ENCODE measurements around the gene SSR4.

Gene SSR4

DNA sequence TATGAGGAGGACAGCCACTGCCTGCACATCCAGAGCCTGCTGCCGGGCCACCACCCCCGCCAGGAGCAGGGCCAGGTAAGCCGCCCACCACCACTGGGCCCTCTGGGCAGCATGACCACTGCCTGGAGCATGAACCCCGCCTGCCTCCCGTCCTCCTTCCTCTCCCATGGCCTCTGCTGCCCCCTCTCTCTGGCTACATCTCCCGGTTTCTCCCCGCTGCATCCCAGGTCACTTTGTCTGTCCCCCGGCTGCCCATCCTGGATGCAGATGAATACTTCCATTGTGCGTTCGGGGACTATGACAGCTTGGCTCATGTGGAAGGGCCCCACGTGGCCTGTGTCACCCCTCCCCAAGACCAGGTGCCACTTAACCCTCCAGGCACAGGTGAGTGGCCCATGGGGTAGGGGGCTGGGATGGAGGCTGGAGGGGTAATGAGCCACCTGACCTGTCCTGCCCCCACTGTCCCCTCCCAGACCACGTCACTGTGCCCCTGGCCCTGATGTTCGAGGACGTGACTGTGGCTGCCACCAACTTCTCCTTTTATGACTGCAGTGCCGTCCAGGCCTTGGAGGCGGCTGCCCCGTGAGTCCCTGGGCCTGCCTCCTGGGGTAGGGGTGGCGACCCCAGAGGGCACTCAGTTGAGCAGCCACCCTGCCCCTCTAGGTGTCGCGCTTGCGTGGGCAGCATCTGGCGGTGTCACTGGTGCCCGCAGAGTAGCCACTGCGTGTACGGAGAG lies 24.4 kb upstream of the SSR4 start:
- DNase-seq = no peak

DNA sequence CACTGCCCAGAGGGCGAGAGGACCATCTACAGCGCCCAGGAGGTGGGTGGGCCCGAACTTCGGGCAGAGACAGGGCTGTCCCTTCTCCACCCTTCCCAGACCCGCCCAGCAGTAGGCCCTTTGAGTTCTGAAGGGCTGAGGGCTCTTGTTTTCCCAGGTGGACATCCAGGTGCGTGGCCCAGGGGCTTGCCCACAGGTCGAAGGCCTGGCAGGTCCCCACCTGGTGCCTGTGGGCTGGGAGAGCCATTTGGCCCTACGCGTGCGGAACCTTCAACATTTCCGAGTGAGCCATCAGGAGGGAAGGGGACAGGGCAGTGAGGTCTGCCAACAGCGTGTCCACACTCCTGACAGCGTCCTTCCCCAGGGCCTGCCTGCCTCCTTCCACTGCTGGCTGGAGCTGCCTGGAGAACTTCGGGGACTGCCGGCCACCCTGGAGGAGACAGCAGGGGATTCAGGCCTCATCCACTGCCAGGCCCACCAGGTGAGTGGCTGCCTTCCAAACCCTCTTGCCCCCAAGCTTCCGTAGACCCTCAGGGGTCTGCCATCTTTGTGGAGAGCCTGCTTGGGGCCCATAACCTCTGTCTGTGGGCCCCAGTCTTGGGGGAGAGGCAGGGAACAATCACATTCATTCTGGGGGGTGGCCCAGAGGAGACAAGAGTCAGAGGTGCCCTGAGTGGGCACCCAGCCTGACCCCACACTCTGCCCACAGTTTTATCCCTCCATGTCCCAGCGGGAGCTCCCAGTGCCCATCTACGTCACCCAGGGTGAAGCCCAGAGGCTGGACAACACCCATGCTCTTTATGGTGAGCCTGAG lies 23.7 kb upstream of the SSR4 start:
- no peak for DNase-seq

DNA sequence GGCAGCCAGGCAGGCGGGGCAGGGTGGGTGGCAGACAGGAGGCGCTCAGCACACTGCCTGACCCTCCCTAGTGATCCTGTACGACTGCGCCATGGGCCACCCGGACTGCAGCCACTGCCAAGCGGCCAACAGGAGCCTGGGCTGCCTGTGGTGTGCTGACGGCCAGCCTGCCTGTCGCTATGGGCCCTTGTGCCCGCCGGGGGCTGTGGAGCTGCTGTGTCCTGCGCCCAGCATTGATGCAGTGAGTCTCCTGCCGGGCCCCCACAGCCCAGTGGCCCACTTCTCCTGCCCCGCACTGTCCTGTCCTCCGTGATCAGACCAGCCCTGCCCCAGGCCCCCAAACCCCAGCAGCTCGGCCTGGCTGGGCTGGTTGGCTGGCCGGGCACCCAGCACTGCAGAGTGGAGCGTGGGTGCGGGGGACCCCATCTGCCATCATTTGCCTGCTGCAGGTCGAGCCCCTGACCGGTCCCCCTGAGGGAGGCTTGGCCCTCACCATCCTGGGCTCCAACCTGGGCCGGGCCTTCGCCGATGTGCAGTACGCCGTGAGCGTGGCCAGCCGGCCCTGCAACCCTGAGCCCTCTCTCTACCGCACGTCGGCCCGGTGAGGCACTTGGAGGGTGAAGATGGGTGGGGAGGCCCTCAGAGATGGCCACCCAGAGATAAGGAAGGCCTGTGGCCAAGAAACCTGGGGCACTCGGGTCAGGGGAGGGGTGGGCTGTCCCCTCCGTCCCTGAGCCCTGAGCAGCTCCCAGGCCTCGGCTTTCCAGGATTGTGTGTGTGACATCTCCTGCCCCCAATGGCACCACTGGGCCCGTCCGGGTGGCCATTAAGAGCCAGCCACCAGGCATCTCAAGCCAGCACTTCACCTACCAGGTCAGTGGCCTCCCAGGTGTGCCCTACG lies 22.8 kb upstream of the SSR4 start:
- no peak for DNase-seq

DNA sequence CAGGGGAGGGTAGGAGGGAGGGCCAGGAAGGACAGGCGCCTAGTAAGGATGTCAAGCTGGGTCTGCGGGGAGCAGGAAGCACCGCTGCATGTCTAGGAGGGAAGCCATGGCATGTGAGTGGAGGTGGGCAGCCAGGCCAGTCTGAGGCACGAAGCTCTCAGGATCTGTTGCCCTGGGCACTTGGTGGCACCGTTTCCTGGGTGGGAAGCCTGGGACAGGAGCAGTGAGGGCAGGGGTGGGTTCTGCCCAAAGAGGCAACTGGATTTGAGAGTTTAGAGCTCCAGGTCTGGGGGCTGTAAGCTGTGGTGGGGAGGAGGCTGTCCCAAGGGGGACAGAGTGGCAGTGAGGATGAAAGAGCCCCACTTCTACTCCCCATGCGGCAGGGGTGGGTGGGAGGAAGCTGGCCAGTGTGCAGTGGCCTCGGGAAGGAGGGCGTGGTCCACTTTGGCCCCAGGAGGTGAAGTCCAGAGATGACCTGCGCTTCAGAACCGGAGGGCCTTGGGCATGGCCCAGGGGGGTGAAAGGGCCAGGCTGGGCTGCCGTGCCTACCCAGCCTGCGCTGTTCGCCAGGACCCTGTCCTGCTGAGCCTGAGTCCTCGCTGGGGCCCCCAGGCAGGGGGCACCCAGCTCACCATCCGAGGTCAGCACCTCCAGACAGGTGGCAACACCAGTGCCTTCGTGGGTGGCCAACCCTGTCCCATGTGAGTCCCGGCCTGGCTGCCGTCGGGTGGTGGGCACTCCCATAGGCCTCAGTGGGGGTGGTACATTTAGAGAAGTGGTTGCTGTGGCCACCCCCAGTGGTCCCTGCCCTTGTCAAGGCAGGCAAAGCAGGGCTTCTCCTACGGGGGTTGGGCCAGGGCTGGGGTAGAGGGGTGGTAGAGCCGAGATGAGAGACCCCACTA lies 21.9 kb upstream of the SSR4 start:
- no peak for DNase-seq

DNA sequence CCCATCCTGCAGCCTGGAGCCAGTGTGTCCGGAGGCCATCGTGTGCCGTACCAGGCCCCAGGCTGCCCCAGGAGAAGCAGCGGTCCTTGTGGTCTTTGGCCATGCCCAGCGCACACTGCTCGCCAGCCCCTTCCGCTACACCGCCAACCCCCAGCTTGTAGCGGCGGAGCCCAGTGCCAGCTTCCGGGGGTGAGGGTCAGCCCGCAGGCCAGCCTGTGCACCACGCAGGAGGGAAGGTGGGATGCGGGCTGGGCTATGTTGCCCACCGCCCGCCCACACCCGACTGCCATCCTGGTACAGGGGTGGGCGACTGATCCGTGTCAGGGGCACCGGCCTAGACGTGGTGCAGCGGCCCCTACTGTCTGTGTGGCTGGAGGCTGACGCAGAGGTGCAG lies 21.3 kb upstream of the SSR4 start:
- DNase-seq = no peak

DNA sequence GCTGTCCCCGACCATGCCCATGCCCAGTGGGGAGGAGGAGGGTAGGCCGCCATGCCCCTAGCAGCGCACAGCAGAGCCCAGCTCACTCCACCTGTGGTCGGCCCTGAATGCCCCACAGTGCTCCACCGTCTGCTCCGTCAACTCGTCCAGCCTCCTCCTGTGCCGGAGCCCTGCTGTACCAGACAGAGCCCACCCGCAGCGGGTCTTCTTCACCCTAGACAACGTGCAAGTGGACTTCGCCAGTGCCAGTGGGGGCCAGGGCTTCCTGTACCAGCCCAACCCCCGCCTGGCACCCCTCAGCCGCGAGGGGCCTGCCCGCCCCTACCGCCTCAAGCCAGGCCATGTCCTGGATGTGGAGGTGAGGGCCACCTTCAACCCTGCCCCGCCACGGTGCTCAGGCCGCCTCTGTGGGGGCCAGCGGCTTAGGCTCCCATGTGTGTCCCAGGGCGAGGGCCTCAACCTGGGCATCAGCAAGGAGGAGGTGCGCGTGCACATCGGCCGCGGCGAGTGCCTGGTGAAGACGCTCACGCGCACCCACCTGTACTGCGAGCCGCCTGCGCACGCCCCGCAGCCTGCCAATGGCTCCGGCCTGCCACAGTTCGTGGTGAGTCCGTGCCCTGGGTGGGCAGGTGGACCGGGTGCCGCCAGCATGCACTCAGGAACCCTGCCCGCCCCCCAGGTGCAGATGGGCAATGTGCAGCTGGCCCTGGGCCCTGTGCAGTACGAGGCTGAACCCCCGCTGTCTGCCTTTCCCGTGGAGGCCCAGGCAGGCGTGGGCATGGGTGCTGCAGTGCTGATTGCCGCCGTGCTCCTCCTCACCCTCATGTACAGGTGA lies 20.5 kb upstream of the SSR4 start:
- DNase-seq = no peak

DNA sequence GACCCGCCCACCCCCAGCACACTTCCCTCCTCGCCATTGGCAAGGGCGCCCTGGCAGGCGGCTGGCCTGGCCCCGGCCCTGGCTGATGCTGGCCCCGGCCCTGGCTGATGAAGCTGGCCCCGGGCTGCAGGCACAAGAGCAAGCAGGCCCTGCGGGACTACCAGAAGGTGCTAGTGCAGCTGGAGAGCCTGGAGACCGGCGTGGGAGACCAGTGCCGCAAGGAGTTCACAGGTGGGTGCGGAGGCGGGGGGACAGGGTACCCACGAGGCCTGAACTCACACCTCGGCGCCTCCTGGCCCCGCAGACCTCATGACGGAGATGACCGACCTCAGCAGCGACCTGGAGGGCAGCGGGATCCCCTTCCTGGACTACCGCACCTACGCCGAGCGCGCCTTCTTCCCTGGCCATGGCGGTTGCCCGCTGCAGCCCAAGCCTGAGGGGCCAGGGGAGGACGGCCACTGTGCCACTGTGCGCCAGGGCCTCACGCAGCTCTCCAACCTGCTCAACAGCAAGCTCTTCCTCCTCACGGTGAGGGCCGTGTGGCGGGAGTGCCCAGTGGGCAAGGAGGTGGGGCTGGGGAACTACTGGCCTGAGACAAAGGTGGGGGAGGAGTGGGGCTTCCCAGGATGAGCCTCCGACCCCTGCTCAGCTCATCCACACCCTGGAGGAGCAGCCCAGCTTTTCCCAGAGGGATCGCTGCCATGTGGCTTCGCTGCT lies 19.7 kb upstream of the SSR4 start:
- DNase-seq = no peak

DNA sequence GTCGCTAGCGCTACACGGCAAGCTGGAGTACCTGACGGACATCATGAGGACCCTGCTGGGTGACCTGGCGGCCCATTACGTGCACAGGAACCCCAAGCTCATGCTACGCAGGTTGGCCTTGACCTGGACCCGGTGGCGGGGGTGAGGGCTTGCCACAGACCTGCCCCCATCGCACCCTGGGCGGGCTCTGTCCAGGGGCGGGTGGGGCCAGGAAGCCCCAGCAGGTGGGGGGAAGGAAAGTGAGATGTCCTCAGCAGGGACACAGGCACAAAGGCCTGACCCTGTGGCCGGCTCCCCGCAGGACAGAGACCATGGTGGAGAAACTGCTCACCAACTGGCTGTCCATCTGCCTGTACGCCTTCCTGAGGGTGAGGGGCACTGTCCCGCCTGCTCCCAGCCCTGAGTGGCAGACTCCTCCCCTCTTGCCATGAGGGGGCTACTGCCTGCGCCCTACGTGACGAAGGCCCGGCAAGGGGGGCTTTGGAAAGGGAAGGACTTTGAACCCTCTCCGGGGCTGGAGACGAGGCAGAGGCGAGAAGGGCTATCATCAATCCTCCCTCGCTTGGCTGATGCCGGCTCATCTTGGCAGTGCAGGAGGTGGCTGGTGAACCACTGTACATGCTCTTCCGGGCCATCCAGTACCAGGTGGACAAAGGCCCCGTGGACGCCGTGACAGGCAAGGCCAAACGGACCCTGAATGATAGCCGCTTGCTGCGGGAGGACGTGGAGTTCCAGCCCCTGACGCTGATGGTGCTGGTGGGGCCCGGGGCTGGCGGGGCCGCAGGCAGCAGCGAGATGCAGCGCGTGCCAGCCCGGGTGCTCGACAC lies 19.0 kb upstream of the SSR4 start:
- DNase-seq = no peak

DNA sequence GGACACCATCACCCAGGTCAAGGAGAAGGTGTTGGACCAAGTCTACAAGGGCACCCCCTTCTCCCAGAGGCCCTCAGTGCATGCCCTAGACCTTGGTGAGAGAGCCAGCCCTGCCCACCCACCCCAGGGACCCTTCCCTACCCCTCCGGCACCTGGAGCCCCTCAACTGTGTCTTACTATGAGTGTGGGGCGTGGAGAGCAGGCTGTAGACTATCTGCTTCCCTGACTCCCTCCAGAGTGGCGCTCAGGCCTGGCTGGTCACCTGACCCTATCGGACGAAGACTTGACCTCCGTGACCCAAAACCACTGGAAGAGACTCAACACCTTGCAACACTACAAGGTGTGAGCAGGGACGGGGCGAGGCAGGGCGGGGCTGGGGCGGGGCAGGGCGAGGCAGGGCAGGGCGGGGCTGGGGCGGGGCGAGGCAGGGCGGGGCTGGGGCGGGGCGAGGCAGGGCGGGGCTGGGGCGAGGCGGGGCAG lies 18.3 kb upstream of the SSR4 start:
- no peak for DNase-seq

DNA sequence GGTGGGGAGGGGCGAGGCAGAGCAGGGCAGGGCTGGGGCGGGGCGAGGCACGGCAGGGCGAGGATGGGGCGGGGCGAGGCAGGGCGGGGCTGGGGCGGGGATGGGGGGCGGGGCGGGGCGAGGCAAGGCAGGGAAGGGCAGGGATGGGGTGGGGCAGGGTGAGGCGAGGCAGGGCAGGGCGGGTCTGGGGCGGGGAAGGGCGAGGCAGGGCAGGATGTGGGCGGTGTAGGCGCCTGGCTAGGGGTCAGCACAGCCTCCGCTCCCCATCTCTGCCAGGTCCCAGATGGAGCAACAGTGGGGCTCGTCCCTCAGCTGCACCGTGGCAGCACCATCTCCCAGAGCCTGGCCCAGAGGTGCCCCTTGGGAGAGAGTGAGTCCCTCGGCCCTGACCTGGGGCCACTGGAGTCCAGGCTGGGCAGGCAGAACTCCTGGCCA lies 17.8 kb upstream of the SSR4 start:
- no peak for DNase-seq

DNA sequence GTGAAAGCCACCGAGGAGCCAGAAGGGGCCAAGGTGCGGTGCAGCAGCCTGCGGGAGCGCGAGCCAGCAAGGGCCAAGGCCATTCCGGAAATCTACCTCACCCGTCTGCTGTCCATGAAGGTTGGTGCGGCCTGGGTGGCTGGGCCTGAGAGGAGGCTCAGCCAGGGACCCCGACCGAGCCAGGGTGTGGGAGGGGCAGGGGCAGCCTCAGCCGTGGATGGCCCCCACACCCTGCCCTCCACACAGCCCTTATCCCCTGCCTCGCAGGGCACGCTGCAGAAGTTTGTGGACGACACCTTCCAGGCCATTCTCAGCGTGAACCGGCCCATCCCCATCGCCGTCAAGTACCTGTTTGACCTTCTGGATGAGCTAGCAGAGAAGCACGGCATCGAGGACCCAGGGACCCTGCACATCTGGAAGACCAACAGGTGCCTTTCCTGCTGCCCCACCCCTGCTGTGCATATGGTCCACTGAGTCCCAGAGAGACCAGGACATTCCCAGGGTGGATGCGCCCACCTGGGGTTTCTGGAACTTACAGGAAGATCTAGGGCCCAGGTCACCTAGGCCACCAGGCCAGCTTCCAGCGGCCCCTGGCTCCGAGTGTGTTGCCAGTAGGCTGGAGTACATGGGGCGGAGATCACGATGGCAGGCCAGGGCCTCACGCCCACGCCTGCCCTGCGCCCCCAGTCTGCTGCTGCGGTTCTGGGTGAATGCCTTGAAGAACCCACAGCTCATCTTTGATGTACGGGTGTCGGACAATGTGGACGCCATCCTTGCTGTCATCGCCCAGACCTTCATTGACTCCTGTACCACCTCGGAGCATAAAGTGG lies 17.0 kb upstream of the SSR4 start:
- DNase-seq = no peak

DNA sequence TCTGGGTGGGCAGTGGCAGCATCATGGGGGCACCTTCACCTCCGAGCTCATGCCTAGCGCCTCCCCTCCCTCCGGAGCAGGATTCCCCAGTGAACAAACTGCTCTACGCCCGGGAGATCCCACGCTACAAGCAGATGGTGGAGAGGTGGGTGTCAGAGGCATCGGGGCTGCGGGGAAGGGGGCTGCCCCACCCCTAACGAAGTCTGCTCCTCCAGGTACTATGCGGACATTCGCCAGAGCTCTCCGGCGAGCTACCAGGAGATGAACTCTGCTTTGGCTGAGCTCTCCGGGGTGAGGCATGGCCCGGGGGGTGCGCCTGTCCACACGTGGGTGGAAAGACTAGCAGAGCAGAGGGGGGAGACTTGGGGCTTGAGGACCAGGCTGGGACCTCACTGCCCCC lies 16.3 kb upstream of the SSR4 start:
- DNase-seq = no peak

DNA sequence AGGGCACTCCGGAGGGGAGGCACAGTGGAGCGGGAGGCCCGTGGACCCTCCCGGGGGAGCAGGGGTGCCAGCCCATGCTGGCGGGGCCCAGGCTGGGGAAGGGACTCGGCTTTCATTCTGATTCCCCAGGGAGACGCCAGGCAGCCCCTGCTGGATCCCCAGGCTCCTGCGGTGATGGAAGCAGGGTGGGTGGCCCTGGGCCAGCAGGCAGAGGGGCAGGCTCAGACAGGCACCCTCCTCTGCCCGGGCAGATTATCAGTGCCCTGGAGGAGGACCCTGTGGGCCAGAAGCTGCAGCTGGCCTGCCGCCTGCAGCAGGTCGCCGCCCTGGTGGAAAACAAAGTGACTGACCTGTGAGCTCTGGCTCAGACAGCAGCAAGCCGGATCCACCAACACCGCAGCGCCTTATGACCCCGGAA lies 15.8 kb upstream of the SSR4 start:
- no peak for DNase-seq

DNA sequence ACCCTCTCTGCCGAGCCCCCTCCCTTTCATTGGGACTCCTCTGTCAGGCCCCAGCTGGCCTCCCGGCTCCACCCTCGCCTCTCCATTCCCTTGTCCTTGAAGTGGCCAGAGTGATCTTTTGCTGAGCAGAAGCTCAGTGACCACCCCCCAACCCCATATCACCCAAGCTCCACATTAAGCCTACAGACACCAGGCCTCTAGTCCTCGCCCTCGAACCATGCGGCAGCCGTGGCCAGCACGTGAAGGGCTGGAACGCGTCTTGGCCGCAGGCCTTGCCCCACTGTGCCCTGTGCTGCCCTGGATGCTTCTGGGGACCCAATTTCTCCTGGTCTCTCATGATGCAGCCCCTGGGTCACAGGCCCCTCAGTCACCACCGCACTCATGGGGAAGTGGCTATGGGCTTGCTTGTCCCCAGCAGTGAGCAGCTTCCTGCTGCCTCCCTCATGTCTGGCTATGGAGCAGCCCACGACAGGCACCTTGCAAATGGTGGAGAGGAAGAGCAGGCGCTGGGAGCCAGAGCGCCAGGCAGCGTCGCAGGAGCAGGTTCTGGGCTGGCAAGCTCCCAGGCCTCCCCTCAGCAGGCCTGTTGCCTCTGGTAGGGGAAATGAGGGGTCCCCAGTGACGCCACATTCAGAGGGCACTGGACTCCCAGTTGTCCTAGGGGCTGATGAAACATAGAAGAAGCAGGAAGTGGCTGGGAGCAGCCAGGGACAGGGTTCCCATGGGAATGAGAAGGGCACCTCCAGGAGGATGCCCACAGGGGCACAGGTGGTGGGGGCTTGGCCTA lies 14.4 kb upstream of the SSR4 start:
- no peak for DNase-seq

DNA sequence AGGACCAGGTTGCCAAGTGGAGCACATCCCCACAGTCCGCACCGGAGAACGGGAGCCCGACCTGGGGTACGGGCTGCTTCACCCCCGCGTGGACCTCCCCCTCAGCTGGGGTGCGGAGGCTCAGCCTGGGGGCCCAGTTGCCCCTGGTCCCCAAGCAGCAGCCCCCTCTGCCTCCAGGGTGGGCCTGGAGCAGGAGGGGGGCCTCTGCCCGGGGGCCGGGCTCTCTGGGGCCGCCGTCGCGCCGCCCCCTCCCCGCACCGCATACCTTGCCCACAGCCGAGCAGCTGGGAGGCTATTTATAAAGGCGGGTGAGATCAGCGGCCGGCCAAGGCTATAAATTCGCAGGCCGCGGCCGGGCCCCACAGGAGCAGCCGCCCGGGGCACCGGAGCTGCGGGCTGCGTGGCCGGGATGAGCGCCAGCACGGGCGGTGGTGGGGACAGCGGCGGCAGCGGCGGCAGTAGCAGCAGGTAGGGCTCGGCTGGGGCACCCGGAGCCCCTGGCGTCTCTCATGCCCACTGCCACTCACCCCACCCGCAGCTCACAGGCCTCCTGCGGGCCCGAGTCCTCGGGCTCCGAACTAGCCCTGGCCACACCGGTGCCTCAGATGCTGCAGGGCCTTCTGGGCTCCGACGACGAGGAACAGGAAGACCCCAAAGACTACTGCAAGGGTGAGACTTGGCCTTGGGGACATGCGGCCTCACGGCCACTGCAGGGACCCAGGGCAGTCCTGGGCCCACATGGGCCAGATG lies 13.6 kb upstream of the SSR4 start, which contains the start of gene SRPK3:
TSS of gene SRPK3 (plus strand) at position 364 of the 750 bp plus-strand sequence. CDS start at position 410, 46 bp downstream.
- no peak for DNase-seq

DNA sequence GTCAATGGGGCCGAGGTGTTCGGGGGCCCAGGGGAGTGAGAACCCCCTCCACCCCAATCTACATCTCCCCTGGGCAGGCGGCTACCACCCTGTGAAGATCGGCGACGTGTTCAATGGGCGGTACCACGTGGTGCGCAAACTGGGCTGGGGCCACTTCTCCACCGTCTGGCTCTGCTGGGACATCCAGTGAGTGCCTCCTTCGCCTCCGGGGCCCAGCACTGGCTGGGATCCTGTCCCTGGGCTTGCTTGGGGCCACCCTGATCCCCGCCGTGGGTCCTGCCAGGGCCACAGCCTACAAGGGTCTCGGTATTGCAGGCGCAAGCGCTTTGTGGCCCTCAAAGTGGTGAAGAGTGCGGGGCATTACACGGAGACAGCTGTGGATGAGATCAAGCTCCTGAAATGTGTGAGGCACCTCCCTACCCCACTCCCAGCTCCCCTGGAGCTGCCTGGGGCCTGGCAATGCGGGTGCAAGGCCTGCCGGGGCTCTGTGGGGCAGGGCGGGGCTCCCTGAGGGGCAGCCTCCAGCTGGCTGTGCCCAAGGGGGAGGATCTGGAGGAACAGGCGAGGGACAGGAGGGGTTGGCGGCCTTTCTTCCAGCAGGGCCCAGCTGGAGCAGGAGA lies 12.9 kb upstream of the SSR4 start:
- no peak for DNase-seq
